HG03565 (cell line): ENCODE data around the gene C6orf120.

Experiments used
- ATAC-seq: cut with Tn5 transposase; IDR thresholded peaks from one replicate; pipeline ENCODE4 v1.9.1; 2021; ENCODE audit warnings: mild to moderate bottlenecking, moderate library complexity; ENCODE audit not compliant: unreplicated experiment

Gene C6orf120

DNA sequence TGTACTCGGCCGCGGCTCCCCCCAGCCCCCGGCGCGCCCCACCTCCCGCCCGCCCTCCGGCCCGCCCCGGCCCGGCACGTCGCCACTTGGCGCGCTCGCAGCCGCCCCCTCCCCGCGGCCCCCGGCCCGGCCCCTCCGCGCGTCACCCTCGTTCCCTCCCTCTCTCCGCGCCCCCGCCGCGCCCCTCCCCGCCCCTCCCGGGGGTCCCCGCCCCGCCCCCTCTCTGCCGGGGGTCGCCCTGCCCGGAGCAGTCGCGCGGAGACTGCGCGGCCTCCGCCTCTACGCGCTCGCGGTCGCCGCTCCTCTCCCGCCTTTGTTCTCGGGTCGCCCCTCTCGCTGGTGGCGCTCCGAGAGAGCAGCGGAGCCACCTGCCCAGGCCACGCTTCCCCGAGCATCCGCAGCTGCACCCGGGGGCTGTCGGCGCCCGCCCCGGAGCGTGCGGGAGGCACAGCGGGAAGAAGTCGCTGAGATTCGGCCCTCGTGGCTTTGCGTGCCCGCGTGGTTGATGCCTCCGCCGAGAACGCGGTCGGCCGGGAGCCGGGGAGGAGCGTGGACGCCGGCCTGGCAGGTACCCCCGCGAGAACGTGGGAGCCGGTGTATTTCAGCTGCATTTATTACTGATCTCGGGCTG, 22.7 kb downstream of the C6orf120 start, which contains the start of gene PHF10:
Gene PHF10, minus strand, starts transcription at position 7 of the 631 bp plus-strand sequence. CDS start 569 bp downstream, outside the sequence.
- ATAC-seq, result peak; percentile 19

GRCh38 chr6:169725125-169726048, 23.5 kb downstream of the C6orf120 start:
- ATAC-seq, result peak; percentile 10

DNA sequence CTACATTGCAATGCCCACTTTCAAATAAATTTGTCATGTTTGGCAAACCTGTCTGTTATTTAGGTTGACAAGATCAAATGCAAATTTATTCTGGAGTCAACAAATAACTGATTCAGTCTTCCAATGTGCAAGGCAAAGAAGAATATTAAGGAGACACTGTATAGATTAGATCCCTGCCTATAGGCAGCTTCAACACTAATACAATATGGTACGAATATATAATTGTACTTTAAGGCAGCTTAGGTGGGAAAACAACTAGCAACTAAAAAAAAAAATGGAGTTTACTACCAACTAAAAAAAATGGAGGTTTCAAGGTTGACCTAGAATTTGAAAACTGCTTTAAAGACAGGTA, 24.1 kb downstream of the C6orf120 start:
- no peak for ATAC-seq

DNA sequence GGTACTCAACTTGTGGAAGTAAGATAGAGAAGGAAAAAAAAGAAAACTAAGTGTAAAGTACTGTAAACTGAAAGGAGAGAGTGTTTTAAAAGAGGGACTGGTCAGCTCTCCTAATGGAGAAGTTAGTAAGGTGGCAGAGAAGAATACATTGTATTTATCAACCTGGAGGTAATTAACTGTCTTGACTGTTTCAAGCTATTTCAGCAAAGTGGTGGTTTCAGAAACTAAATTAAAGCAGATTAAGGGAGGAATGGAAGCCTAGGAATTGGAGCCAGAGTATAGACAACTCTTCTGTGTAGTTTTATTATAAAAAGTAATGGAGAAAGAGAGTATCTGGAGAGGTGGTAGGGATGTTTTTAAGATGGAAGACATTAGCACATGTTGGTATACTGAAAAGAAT, 25.0 kb downstream of the C6orf120 start:
- no peak for ATAC-seq

- no peak for ATAC-seq
These were observed 28.0 kb downstream of the C6orf120 start for GRCh38 chr6:169729961-169730360.

DNA sequence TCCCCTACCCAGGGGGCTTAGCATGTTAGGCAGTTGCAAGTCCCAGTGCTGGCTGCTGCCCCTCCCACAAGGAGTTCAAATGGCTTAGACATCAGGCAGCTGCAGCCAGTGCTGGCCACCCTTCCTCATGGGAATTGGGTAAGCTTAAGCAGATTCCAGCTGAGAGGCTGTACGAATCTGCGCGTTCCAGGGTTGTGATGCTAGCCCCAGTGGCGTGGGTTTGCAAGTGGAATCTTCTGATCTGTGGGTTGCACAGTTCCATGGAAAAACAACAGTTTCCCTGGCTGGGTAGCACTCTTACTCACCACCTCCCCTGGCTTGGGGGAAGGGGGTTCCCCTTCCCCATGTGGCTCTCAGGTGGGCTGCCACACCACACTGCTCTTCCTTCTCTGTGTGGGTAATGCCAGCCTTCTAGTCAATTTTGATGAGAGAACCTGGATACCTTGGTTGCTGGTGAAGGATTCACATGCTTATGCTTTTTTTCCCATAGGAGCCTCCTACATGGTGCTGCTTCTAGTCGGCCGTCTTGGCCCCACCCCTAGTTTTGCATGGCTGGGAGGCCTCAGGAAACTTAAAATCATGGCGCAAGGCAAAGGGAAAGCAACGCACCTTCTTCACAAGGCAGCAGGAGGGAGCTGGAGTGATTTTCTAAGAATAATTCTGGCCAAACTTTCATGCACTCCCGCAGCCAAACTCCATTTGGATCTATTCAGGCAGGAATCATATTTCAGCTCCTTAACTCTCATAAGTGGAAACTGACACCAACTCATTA, 36.5 kb downstream of the C6orf120 start:
- no peak for ATAC-seq

DNA sequence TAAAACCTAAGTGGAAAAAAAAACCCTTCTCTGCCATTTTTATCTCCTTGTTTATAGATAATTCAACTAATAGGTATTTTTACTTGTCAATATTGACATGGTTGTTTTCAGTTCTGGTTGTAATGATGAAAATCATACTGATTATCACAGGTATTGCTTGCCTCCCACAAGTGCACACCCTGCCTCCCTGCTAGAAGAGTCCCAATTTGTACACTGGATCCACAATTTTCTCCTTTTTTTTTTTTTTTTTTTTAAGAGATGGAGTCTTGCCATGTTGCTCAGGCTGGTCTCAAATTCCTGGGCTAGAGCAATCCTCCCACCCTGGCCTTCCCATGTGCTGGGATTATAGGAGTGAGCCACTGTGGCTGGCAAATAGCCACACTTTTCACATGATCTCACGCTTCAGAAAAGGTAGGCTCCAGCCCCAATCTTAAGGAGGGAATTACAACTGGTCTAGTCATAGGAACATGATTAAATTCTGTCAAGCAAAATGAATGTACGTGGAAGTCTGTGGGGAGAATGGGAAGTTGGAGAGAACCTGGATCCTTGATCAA, 37.1 kb downstream of the C6orf120 start:
- no peak for ATAC-seq

GRCh38 chr6:169741344-169741743, 39.4 kb downstream of the C6orf120 start:
- ATAC-seq, result no peak

GRCh38 chr6:169745405-169745804, 43.5 kb downstream of the C6orf120 start:
- ATAC-seq, result no peak

DNA sequence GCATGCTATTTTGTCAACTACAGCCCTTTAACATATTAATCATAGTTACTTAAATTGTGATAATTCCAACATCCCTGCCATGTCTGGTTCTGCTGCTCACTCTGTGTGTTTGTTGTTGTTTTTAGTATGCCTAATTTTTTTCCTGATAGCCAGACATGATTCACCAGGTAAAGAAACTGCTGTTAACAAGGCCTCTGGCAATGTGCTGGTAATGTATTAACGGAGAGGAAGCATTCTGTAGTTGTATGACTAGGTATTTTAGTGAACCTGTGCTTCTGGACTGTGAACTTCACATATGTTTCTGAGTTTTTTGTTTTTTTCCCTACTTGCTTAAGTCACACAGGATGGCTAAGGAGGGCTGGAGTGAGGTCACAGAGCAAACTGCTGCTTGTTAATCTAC, 44.6 kb downstream of the C6orf120 start:
- no peak for ATAC-seq

DNA sequence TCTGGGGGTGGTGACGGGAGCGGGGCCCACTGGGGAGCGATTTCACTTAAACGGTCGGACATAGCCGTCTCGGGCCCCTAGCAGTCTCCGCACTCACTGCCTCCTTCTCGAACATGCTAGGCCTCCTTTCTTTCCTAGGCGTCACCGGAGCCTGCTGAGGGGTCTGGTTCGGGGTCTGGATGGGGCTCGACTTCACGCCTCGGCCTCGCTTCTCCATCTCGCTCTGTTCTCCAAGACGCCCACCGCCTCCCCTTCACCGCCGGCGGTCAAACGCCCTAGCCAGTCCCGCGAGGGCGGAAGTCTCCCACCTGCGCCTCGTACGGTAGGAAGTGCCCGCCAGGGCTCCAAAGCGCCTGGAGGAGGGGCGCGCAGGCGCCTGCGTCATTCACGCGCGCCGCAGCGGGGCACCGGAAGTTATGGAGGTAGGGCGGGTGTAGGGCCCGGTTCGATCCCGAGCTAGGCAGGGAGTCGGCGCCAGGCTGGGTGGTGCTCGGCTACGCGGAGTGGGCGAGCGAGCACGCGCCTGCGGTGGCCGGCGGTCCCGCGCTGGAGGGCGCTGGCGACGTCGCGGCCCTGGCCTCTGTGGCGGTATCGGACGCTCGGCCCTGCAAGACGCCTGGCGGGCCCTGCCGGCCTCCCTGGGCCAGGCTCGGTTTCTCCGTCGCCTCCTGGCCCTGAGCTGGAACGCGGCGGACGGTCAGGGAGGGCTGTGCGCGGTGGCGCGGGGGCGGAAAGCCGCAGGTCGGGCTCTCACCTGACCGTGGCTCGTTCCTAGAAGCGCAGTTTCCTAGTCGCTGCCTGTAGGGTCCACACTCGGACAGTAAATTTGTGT, 49.5 kb downstream of the C6orf120 start, which contains the start of the genes DYNLT2 and ERMARD:
Gene DYNLT2, minus strand, starts transcription at position 331 of the 832 bp plus-strand sequence. Its CDS starts 114 bp downstream, at position 217.
Gene ERMARD, plus strand, starts transcription at position 381 of the 832 bp plus-strand sequence. Its CDS starts 36 bp downstream, at position 417.
- ATAC-seq, result peak; percentile 91

- no peak for ATAC-seq
These were observed 50.2 kb downstream of the C6orf120 start for GRCh38 chr6:169752074-169752623.
